ENCODE data around the gene CUBN.

CUBN gene

DNA sequence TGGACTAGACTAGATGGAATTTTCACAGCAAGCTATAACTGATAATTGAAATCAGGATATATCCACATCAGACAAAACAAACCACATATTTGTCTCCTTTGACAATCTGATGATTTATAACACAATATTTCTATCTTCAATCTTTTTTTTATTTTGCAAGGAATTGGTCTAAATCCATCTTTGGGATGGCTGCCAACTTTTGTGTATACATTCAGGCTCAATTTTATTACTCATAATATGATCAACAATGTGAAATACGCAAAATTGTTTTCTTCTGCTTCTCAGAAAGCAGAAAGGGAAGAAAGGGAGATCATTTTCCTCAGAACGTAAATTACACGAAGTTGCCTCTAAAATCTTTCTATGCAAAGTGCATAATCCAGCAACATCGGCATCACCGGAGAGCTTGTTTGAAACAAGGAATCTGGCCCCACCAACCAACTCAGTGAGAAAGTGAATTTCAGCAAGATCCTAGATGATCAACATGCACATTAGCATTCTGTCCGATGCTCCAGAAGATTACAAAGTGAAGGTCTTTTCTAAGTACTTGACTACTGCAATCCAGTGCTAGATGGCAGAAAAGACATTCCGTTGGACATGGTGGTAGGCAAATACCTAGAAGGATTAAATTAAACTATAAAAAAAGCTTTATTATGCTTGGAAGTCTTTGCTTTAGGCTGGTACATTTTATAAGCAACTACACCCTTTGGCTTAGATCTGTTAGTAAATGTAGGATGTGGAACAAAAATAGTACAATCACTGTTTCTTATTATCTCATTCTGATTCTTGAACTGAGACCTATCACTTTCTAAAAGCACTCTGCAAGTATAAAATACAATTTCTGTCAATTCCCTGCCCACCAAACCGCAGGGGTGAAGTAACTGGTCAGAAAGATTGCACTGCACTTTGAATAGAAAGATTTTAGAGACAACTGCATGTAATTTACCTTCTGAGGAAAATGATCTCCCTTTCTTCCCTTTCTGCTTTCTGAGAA is 186.0 kb downstream of the CUBN start:
- FAIRE-seq, result no peak

DNA sequence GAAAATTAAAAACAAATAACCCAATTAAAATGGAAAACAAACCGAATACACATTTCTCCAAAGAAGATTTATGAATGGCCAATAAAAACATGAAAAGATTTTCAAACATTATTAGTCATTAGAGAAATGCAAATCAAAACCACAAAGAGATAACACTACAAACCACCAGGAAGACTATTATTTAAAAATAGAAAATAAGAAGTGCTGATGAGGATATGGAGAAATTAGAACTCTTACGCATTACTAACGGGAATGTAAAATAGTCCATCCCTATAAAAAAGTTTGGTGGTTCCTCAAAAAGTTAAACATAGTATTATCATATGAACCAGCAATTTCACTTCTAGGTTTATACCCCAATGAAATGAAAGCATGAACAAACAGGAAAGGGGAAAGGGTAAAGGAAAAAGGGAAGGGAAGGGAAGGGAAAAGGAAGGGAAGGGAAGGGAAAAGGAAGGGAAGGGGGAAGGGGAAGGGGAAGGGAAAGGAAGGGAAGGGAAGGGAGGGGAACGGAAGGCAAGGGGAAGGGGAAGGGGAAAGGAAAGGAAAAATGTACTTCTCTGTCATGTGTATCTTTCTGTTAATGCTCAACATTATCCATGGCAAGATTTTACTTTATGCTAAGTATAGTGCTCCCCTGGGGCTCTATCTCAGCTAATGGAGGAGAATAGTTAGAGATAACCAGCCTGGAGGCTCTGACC is 187.1 kb downstream of the CUBN start:
- FAIRE-seq, result no peak

DNA sequence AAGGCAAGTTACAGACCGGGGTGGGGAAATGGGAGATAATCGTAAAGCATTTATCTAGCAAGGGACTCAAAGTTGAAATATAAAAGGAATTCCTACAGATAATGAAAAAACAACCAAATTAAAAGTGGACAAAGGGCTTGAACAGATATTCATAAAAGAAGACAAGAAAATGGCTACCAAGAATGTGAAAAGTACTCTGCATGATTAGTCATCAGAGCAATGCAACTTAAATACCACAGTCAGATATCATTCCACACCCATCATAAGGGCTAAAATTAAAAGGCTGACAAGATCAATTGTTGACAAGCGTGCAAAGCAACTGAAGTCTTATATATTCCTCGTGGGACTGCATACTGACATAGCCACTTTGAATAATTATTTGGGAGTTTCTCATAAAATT is 187.7 kb downstream of the CUBN start:
- no peak for FAIRE-seq

DNA sequence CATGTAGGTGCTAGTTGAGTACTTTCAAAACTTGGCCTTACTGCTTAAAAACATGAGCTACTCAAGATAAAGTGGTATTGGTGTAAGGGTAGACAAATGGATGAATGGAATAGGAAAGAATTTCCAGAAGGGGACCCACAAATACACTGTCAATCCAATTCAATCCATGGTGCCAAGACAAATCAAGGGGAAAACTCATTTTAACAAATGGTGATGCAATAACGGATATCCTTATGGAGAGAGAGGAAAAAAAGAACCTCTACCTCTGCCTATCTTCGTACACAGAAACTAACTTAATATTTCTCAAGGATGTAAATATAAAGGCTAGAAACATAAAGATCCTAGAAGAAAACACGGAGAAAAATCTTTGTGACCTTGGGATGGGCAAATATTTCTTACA is 188.5 kb downstream of the CUBN start:
- no peak for FAIRE-seq

DNA sequence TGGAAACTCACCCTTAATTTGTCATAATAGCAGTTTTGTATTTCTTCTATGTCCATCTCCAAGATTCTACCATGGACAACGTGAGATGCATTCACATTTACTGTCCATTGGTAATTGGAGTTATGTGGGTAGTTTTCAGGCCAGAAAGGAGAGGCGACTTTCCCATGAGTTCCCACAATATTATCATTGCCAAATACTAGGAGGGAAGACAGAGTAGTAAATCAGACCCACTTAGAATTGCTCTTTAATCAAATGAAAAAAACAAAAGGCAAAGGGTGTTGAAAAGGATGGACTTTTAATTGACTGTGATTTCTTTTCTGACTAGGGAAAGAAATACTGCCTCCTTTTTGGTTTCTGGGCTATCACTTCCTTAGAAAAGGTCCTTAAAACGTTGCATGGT is 190.7 kb downstream of the CUBN start:
- no peak for FAIRE-seq

DNA sequence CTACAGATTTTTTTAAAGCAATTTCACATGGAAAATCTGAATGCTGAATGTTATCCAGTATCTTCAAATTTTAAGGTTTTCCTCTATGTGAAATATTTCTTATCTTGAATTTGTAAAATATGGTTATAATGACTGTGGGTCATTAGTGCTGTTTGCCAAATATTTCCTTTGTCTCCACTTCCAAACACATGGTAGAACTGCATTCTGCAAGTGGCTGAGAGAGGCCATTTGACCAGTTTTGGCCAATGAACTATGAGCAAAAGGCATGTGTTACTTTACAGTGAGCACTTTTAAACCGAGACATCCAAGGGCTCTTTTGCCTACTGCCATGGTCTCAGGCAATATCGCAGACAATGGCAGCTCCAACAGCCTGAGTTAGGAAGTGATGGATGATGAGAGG is 195.2 kb downstream of the CUBN start:
- no peak for FAIRE-seq

DNA sequence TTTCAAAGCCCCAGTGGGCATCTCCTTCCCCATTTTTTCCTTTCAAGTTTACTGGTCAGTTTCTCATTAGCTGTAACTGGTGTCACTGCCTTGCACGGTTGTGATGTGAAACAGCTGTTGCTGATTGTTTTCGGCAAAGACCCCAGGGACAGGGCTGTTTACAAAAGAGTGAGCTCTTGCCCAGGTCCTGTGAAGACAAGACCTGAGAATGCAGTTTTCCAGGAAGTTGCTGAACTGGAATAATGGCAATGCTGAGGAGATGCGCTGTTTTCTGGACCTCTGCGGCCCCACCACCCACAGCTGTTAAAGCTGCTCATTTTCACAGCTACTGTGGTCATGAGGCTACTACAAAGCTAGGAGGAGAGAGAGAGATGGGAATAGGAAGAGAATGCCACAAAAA is 195.8 kb downstream of the CUBN start:
- no peak for FAIRE-seq

DNA sequence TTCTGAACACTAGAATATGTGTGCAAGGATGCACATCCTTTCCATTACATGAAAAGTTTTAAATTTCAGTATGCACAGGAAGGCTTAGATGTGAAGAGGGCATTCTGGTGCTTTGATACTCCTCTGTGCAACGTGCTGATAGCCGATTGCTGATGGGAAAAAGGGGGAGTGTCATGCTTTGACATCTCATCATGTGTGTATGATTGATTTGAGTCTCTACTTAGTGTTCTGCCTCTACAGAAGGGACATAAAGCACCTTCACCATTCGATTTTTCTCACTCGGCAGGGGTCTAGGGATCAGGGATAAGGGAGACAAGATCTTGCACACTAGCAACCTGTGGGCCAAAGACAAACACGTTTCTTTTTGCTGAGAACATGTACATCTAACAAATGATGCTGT is 197.7 kb downstream of the CUBN start:
- FAIRE-seq, result no peak

DNA sequence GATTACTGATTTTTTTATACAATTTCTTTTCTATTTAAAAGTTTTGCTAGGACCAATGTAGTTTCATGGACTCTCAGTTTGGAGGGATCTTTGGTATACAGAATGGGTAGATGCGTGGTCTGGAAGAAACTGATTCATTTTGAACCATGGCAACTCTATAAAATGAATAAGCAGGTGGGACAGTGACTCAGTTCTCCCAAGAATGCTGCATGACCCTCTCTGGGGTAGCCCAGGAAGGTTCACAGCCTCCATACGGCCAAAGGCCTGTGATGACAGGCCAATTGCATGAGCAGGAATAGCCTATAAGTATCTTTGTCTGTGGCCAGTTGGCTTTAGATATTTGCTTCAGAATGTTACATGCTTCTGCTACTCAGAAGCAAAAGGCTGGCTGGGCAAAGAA is 199.1 kb downstream of the CUBN start:
- FAIRE-seq, result no peak

DNA sequence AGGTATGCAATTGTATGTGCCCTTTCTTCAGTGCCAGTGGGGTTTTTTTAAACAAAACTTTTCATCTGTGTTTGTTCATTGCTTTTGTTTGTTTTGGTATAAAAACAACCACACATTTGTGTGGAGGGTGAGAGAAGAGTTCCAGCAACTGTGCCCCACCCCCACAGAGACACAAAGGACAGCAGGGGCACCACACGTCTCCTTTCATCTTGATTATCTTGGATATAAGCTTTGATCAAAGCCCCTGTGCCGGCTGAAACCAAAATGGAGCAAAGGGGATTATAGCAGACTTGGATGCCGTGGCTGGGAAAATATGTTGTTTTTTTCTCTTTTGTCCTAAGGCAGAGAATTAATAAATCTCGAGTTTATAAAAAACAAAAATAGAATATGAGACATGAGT is 200.5 kb downstream of the CUBN start:
- no peak for FAIRE-seq

DNA sequence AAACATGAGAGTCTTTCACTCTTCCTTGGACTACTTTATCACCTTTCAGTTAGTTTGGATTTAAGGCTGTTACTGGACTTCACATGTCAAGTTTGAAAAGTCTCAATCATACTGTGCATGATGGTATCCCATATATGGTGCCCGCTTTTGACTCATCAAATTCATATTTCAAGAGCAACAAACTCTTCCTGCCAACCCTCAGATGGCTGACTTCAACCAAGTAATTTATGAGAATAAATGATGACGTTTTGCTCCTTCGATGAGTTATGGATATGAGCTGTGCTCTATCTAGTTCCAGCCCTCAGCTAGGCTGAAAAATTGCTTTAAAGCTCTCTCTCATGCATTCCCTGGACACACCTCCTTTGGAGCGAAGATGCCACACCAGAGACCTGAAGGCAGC is 202.1 kb downstream of the CUBN start:
- no peak for FAIRE-seq

DNA sequence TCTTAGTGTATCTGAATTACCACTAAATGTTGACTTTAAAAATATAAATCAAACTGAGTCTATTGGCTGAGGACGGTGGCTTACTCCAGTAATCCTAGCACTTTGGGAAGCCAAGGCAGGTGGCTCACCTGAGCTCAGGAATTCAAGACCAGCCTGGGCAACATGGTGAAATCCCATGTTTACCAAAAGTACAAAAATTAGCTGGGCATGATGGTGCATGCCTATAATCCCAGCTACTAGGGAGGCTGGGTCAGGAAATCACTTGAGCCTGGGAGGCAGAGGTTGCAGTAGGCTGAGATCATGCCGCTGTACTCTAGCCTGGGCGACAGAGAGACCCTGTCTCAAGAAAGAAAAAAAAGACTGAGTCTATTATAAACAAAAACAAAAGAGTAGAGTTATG is 205.9 kb downstream of the CUBN start:
- no peak for FAIRE-seq

DNA sequence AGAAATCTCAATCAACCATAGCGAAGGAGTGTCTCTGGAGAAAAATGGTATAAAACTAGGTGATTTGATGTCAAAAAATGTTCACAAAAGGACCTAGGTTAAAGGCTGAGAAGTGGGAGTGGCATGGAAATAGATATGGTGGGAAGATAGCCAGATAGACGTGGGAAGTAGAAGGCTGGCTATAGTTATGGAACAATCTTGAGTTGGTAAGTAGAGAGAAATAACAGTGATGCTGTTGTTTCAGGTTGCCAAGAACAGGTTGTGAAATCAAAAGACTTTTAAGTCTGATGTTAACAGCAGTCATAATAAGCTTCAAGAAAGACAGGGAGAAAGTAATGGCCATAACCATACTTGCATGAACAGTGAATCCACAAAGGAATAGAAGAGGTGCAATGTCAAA is 206.3 kb downstream of the CUBN start:
- no peak for FAIRE-seq

DNA sequence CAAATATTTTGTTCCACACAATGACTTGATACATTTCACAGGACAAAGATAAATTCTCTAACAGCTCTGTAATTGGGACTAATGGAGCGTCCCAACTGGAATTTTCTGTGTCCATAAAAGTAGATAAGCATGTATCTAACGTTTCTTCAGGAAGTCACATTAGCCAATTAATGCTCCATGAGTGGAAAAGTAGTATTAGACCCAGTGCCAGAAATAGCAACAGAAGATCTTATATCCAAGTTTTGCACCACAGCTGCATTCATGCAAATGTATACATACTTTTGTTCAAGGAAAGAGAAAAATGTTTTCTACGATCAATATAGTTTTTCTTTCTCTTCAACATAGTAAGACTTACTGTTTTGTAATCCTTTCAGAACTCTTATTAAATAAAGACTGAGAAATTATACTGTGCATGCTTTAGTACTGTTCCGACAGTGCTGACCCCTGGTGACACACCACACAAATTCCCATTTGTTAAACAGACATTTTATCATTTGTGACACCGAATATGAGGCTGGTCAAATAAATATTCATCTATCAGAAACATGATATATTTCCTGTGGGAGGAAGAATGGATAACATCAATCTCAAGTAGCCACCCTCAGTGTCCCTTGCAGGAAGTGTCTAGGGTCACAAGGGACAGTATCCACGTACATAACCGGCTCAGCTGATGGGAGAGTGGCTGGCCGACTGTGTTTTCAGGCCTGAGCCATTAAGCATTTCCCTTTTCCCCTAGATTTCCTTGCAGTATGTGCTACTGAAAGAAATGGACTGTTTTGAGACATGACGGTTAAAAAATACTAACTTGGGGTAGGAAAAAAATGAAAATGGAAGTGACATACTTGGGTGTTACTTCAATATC is 210.3 kb downstream of the CUBN start:
- FAIRE-seq, result no peak

DNA sequence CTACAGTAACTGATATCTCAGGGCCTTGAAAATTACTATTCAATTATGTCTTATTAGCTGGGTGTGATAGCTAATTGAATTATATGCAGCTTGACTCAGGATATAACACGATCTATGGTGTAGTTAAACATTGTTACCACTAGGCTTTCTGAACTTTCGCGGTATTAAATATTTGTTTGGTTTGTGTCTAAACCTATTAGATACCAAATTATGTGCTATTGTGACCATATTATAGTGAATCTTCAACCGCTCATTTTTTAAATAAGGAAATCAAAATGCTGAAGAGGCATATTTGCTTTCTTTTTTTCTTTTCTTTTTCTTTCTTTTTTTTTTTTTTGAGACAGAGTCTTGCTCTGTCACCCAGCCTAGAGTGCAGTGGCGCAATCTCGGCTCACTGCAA is 213.1 kb downstream of the CUBN start:
- no peak for FAIRE-seq

DNA sequence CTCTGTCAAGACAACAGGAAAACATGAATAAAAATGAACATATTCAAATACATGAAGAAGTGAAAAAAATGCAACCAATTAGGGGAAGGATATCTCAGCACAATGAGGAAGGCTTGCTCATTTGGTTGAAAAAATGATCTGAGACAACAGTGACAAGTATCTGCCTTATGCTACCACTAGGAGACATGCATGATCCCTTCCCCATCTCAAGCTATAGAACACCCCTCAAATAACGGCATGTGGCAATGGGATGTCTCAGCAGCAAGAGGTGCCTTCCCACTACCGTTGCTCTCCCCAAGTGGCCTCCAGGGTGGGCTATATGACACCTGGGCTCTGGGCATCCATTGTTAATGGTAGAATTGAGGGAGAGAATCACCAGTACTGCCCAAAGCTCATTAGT is 214.3 kb downstream of the CUBN start:
- no peak for FAIRE-seq

DNA sequence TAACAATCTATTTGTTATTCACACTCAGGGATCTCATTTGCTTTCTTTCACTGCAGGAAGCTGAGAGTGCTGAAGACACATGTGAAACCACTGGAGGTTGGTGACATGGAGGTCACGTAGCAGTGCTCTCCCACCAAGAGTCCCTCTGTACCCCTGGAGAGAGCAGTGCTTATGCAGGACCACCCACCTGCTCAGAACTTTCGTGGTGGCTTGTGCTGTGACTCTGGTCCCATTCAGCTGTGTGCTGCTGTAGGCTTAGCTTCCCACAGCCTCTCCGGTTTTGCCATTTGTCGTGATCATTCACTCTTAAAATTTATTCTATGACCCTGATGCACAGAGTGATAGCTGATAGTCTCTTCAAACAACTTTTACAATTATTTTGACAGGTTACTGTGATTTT is 216.3 kb downstream of the CUBN start:
- no peak for FAIRE-seq

DNA sequence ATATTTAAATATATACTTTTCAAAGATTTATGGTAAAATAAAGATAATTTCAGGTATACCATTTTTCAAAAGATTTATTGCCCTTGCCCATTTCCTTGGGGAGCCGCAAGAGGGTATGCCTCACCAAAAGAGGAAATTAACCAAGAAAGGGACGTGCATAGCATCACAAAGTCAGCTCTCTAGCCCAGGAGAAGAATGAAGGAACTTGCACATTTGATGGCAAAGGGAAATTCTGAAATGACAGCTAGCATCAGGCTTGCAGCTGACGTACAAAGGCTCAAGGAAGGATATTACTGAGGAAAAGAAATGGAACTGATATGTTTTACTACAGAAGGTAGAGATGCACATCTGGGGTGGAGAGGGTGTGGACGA is 218.8 kb downstream of the CUBN start:
- FAIRE-seq, result no peak

DNA sequence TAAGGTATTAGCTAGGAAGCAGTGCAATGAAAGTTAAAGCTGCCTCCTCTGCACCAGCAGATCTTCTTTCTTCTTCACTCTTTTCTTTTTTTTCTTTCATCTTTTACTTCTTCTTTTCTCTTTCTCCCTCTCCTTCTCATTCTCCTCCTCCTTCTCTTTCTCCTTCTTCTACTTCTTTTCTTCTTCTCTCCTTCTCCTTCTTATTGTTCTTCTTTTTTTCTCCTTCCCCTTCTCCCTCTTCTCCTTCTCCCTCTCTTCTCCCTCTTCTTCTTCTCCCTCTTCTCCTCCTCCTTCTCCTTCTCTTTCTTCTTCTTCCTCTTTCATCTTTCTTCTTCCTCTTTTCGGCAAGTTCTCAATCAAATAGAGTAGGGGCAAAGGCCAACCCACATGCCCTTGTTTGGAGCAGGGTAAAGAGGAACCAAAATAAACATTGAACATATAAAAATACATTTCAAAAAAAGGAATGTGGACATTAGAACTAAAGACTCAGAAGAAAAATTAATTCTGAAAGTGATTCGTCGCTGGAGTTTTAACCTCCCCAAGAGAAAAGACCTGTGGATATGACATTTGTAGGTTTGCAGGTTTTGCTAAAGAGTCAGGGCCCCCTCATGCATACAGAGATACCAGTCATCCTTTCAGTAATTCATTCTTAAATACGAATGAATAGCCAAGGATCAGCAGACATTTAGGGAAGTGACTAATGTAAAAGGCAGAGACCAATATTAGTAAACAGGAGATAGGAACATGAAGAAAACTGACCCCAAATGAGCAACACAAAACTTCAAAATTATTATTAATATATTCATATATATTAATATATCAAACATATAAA is 219.4 kb downstream of the CUBN start:
- no peak for FAIRE-seq

DNA sequence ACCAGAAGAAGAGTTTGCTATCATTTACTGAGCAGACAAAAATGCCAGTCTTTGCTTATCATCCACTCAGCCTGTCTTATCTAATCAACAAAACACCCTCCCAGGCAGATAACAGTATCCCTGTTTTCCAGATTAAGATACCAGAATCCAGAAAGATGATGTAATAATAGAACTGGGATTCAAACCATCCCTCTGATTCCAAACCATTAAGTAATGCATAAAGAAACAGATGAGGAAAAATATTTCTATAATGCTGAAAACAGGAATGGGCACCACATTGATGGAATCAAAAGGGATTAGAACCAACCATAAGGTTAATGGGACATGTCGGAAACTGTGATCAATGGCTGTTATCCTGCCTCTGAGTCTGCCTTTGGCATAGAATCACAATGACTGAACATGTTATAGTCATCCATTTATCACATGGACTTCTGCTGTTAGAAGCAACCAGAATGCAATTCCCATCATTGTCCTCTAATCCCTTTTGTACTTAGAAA is 220.3 kb downstream of the CUBN start:
- no peak for FAIRE-seq

DNA sequence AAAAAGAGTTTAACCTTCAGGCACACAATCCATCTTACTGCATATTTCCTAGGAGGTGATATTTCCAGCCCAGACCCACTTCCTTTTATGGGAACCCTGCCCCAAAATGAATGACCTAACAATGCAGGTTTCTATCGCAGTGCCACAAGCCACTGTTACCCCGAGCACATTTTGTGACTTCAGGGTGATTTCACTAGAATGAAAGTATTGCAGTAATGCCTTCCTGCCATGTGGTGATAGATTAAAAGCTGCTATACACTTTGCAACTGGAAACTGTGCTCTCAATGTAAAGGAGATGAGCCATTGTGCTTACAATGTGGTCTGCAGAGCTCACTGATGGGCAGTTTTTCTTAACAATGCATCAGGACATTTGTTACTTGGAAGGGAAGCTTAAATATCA is 221.9 kb downstream of the CUBN start:
- FAIRE-seq, result no peak

DNA sequence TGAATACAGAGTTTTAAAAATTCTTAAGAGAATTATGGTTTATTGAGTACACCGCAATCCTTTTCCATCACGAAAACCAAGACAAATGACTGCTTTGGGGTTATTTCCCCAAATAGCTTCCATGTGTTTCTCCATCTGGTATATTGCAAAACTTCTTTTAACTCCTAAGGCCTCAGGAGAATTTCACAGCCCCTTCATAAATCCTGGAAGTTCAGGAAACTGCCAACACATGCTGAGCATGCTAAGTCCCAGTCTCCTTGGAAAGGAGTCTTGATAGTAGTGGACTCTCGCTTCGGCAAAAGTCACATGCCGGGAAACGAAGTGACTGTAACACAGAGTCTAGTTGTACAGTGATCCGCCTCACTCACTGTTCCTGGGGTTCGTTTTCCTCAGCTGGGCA is 224.3 kb downstream of the CUBN start:
- no peak for FAIRE-seq

All from islet of Langerhans (tissue), 1 donor.